ENCODE results near the gene RIOK2.

The RIOK2 gene

DNA sequence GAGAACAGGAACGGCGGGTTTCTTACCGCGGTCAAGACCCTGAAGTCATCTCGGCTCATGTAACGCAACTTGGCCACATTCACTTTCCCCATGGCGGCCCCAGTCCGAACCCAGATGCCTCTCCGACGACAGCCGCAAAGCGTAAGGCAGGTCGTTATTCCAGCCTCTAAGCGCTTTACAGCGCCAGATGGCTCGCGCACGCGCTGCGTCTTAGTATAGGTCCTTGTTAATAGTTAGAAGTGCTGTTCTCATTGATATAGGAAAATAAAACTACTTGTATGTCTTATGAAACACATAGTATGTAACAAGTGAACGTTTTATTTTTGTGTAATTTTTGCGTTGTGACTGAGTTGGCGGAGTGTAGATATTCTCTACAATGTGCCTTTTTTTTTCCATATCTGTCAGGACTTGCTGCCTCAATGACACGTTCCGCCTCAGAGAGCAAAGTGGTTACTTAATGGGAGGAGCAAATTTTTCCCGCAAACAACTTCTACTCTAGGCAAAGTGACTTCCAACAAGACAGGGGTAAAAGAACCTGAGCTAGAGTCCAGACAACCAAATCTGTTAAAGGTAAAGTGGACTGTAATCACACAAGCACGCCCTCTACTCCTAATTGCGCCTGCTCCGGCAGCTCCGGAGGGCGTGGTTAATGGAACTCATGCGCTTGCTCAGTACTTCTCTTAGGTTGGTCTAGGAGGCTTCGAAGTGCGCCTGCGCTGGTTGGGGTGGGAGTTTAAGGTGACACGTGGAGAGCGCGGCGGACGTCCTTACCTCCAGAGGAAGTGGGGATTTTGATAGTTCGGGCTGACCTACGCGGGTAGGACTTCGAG is at the start of gene RIOK2:
RIOK2 (minus strand) TSS at position 148 of the 830 bp plus-strand sequence; CDS start at position 92, 56 bp downstream.
- Histone ChIP-seq H3K4me1 (ENCODE audit: control insufficient read depth, insufficient read depth, low read length, unreplicated experiment) (peaks cover 14% of the 10 kb centered on the region), H3K79me2 (ENCODE audit: control insufficient read depth, insufficient read depth, low read length, unreplicated experiment) (peaks cover 53% of the 10 kb centered on the region), H3K27ac (ENCODE audit: low read depth, low read length) (peak within 1 kb of the TSS; percentile 80)

DNA sequence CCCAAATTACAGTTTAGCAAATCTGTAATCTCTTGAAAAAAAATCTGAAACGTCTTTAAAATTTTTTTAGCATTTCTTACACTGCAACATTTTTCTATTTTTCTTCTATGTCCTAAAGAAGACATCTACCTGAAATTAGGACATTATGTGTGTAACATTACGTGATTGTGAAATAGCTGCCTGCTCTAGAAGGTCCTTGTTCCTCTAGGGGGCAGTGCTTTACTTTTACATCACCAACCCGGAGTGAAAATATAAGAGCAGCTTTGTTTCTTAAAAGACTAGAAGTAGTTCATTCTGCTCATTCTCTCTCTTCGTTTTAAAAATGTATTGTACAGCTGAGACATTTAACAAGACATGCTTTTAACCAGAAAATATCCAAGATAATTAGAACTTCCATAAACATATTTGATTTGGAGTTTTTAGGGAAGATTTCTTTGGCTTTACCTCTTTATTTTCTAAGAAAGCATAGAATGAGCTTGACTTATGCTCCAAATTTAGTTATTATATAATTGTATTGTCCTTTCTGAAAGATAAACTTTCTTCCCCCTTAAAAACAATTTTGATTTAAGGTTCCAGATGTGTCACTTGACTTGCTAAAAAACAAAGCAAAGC is 48.1 kb upstream of the RIOK2 start:
- Histone ChIP-seq H3K27me3 (ENCODE audit: insufficient read depth, low read length) (no peaks in the 10 kb centered on the region), H3K27ac (ENCODE audit: low read depth, low read length) (no peak overlapping the region), H3K4me3 (ENCODE audit: low read depth, low read length) (no peak overlapping the region), H3K79me2 (ENCODE audit: control insufficient read depth, insufficient read depth, low read length, unreplicated experiment) (no peaks in the 10 kb centered on the region), H3K36me3 (ENCODE audit: insufficient read depth, low read length) (no peaks in the 10 kb centered on the region), H2AFZ (ENCODE audit: low read length, unreplicated experiment) (peak overlapping the region; percentile 57), H3K4me1 (ENCODE audit: control insufficient read depth, insufficient read depth, low read length, unreplicated experiment) (no peaks in the 10 kb centered on the region)

More for the DNA sequence above, at the start of gene RIOK2:
- Histone ChIP-seq H3K4me3 (ENCODE audit: low read depth, low read length) (peak within 1 kb of the TSS; percentile 87), H3K36me3 (ENCODE audit: insufficient read depth, low read length) (peaks cover 5% of the 10 kb centered on the region), H2AFZ (ENCODE audit: low read length, unreplicated experiment) (peak within 1 kb of the TSS; percentile 90), H3K27me3 (ENCODE audit: insufficient read depth, low read length) (no peaks in the 10 kb centered on the region)

DNA sequence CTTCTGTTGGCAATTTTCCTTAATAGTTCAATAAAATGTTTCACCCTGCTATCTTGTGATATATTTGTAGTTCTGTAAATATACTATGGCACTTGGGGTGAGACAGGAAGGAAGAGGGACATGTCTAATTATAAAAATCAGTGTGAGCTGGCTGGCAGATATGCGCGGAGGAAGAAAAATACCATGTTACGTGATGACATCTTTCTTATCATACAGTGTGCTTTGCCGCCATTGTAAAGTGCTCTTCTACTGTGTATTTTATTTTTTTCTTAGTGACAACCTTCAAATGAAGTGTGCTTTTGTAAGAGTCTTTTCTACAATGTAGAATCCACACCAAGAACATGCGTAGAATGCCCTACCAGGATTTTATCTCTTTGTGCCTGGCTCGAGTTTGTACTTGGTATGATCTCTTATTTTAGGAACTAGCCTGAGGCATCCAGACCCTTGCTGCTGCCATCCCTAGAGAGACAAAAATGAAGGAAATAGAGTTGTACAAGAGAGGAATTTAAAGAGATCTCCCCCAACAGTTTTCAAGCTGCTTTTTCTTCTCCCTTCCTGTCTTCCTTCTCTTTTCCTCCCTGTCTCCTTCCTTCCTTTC is 46.7 kb upstream of the RIOK2 start:
- Histone ChIP-seq H3K4me3 (ENCODE audit: low read depth, low read length) (no peak overlapping the region), H3K4me1 (ENCODE audit: control insufficient read depth, insufficient read depth, low read length, unreplicated experiment) (no peaks in the 10 kb centered on the region), H3K79me2 (ENCODE audit: control insufficient read depth, insufficient read depth, low read length, unreplicated experiment) (no peaks in the 10 kb centered on the region), H2AFZ (ENCODE audit: low read length, unreplicated experiment) (no peak overlapping the region), H3K27ac (ENCODE audit: low read depth, low read length) (no peak overlapping the region), H3K36me3 (ENCODE audit: insufficient read depth, low read length) (no peaks in the 10 kb centered on the region), H3K27me3 (ENCODE audit: insufficient read depth, low read length) (no peaks in the 10 kb centered on the region)

DNA sequence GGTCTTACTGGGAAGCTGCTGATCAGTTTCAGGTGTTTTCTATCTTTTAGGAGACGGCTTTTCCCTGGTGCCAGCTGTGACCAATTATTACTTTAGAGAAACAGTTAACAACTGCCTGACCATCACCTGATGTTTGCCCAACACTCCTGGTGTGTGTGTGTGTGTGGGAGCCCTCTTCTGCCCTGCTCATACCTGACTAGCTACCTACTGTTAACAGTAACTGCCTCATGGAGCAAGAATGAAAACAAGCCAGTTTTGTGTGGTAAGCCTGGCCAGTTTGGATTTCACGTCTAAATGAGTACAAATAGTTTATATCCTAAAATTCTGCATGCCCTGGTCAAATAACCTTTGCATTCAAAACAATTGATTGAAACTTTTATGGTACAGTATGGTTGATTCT is 46.1 kb upstream of the RIOK2 start:
- H3K27ac ChIP-seq (ENCODE audit: low read depth, low read length), result no peak overlapping the region
- no peaks in the 10 kb centered on the region for H3K79me2 ChIP-seq (ENCODE audit: control insufficient read depth, insufficient read depth, low read length, unreplicated experiment)
- H3K27me3 ChIP-seq (ENCODE audit: insufficient read depth, low read length), result no peaks in the 10 kb centered on the region
- H2AFZ ChIP-seq (ENCODE audit: low read length, unreplicated experiment), result no peak overlapping the region
- no peaks in the 10 kb centered on the region for H3K4me1 ChIP-seq (ENCODE audit: control insufficient read depth, insufficient read depth, low read length, unreplicated experiment)
- no peak overlapping the region for H3K4me3 ChIP-seq (ENCODE audit: low read depth, low read length)
- no peaks in the 10 kb centered on the region for H3K36me3 ChIP-seq (ENCODE audit: insufficient read depth, low read length)

DNA sequence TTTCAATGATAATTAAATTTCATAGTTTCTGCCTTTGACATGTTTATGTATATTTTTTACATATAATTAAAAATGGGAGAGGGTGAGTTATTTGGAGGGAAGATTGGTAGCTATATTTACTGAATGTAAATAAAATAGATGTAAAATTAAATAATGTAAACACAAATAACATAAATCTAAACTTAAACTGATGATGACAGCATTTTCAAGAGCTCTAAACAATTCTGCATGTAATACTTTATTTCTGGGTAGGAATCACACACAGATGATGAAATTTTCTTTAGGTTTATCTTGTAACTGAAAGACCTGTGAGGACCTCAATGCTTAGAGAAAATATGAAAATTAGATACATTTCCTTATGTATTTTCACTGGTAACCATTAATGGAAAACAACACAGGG is 42.2 kb upstream of the RIOK2 start:
- Histone ChIP-seq H2AFZ (ENCODE audit: low read length, unreplicated experiment) (no peak overlapping the region), H3K4me3 (ENCODE audit: low read depth, low read length) (no peak overlapping the region), H3K79me2 (ENCODE audit: control insufficient read depth, insufficient read depth, low read length, unreplicated experiment) (no peaks in the 10 kb centered on the region), H3K4me1 (ENCODE audit: control insufficient read depth, insufficient read depth, low read length, unreplicated experiment) (no peaks in the 10 kb centered on the region), H3K36me3 (ENCODE audit: insufficient read depth, low read length) (no peaks in the 10 kb centered on the region), H3K27ac (ENCODE audit: low read depth, low read length) (no peak overlapping the region), H3K27me3 (ENCODE audit: insufficient read depth, low read length) (no peaks in the 10 kb centered on the region)

DNA sequence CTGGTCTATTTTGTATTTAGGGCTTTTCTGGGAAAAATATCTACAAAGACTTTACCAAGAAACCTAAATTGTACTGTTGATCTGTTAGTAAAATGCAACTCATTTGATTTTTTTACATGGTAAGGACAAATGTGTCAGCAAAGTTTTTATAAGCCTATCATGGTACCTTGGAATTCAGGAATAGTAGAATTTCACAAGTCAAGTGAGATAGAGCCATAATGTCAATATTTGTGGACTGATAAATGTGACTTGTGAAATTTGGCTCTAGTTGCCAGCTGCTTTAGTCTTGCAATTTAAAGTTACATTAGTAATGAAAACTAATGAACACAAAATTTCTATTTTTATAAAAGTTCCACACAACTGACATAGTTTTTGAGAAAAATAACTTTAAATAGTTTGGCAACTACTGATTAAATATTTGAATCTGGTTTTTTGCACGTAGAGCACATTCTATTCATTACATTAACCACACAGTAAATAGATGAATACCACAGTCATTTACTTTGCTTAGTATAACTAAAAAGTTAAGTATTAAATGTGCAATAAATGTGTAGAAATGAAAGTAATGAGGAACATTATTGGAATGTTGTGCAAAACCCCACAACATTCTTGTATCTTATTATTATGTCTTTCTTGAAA is 41.2 kb upstream of the RIOK2 start:
- Histone ChIP-seq H3K27me3 (ENCODE audit: insufficient read depth, low read length) (no peaks in the 10 kb centered on the region), H2AFZ (ENCODE audit: low read length, unreplicated experiment) (no peak overlapping the region), H3K27ac (ENCODE audit: low read depth, low read length) (no peak overlapping the region), H3K4me3 (ENCODE audit: low read depth, low read length) (no peak overlapping the region), H3K4me1 (ENCODE audit: control insufficient read depth, insufficient read depth, low read length, unreplicated experiment) (no peaks in the 10 kb centered on the region), H3K36me3 (ENCODE audit: insufficient read depth, low read length) (no peaks in the 10 kb centered on the region), H3K79me2 (ENCODE audit: control insufficient read depth, insufficient read depth, low read length, unreplicated experiment) (no peaks in the 10 kb centered on the region)

DNA sequence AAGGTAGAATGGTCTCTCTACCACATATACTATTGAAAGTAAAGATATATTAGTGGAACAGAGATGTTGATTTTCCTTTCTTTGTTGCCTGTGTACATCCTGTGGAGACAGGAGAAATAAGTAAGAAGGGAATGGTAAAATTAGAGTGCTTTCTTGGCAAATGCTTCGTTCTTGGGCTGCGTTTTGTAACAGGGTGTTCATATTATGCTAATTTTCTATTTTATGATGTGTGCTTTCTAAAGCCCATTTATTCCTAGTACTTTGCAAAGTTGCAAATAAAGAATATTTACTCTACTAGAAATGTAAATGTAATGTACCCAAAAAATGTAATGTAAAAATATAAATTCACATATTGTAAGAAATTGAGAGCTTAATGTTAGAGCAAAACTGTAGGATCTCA is 40.5 kb upstream of the RIOK2 start:
- Histone ChIP-seq H3K79me2 (ENCODE audit: control insufficient read depth, insufficient read depth, low read length, unreplicated experiment) (no peaks in the 10 kb centered on the region), H2AFZ (ENCODE audit: low read length, unreplicated experiment) (no peak overlapping the region), H3K27ac (ENCODE audit: low read depth, low read length) (no peak overlapping the region), H3K4me1 (ENCODE audit: control insufficient read depth, insufficient read depth, low read length, unreplicated experiment) (no peaks in the 10 kb centered on the region), H3K4me3 (ENCODE audit: low read depth, low read length) (no peak overlapping the region), H3K36me3 (ENCODE audit: insufficient read depth, low read length) (no peaks in the 10 kb centered on the region), H3K27me3 (ENCODE audit: insufficient read depth, low read length) (no peaks in the 10 kb centered on the region)

DNA sequence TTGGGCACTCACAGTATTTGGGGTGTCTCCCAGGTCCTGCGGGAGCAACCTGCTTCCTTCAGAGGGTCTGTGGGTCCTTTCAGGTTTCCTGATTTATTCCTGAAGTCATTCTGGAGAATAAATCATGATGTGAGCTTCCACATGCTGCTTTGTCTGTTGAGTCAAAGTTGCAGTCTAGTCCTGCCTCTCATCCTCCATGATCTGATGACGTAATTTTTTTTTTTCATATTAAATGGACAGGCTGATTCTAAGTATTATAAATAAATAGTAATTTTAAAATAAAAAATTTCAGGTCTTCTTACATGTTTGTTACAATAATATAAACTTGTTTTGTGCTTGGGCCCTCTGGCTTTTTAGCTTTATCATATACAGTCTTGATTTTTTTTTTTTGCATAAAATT is 26.3 kb upstream of the RIOK2 start:
- no peak overlapping the region for H3K27ac ChIP-seq (ENCODE audit: low read depth, low read length)
- no peaks in the 10 kb centered on the region for H3K79me2 ChIP-seq (ENCODE audit: control insufficient read depth, insufficient read depth, low read length, unreplicated experiment)
- H3K4me3 ChIP-seq (ENCODE audit: low read depth, low read length), result no peak overlapping the region
- H3K4me1 ChIP-seq (ENCODE audit: control insufficient read depth, insufficient read depth, low read length, unreplicated experiment), result no peaks in the 10 kb centered on the region
- H3K27me3 ChIP-seq (ENCODE audit: insufficient read depth, low read length), result no peaks in the 10 kb centered on the region
- no peak overlapping the region for H2AFZ ChIP-seq (ENCODE audit: low read length, unreplicated experiment)
- H3K36me3 ChIP-seq (ENCODE audit: insufficient read depth, low read length), result no peaks in the 10 kb centered on the region

DNA sequence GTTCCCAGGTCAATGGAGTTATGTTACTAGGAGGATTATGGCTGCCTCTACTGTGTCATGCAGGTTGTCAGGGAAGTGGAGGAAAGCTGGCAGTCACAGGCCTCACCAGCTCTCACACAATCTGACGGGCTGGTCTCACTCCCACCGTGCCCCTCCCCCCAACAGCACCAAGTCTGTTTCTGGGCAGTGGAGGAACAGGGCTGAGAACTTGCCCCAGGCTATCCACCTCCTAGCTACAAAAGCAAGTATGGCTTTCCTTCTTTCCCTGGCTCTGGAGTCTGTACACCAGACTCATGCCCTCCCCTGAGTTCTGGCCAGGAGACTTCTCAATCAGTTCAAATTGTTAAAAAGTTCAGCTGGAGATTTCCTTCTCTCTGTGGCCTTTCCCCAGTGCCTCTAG is 25.7 kb upstream of the RIOK2 start:
- Histone ChIP-seq H3K4me1 (ENCODE audit: control insufficient read depth, insufficient read depth, low read length, unreplicated experiment) (no peaks in the 10 kb centered on the region), H3K36me3 (ENCODE audit: insufficient read depth, low read length) (no peaks in the 10 kb centered on the region), H3K4me3 (ENCODE audit: low read depth, low read length) (no peak overlapping the region), H2AFZ (ENCODE audit: low read length, unreplicated experiment) (no peak overlapping the region), H3K27me3 (ENCODE audit: insufficient read depth, low read length) (no peaks in the 10 kb centered on the region), H3K27ac (ENCODE audit: low read depth, low read length) (no peak overlapping the region), H3K79me2 (ENCODE audit: control insufficient read depth, insufficient read depth, low read length, unreplicated experiment) (no peaks in the 10 kb centered on the region)

DNA sequence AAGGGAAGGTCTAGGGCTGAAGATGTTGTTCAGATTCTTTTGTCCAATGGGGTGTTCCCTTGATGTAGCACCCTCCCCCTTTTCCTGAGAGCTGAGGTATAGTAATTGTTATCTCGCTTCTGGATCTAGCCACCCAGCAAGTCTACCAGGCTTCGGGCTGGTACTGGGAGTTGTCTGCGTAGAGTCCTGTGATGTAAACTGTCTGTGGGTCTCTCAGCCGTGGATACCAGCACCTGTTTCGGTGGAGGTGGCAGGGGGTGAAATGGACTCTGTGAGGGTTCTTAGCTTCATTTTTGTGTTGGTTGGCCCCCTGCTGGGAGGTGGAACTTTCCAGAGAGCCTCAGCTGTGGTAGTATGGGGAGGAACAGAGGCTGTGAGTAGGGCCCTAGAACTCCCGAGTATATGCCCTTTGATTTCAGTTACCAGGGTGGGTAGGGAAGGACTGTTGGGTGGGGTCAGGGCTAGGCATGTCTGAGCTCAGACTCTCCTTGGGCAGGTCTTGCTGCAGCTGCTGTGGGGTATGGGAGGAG is 25.2 kb upstream of the RIOK2 start:
- Histone ChIP-seq H3K36me3 (ENCODE audit: insufficient read depth, low read length) (no peaks in the 10 kb centered on the region), H3K27me3 (ENCODE audit: insufficient read depth, low read length) (no peaks in the 10 kb centered on the region), H2AFZ (ENCODE audit: low read length, unreplicated experiment) (no peak overlapping the region), H3K79me2 (ENCODE audit: control insufficient read depth, insufficient read depth, low read length, unreplicated experiment) (no peaks in the 10 kb centered on the region), H3K27ac (ENCODE audit: low read depth, low read length) (no peak overlapping the region), H3K4me1 (ENCODE audit: control insufficient read depth, insufficient read depth, low read length, unreplicated experiment) (no peaks in the 10 kb centered on the region), H3K4me3 (ENCODE audit: low read depth, low read length) (no peak overlapping the region)
